GM12865 (cell line): ENCODE results near the gene EFCAB5.
"Not testable (repeated sequence)": the region's sequence is repeated elsewhere in the genome, so short reads cannot be mapped to it uniquely, and the experiment has no call there.

ENCODE experiments used
- DNase-seq: peaks from one replicate; pipeline ENCODE4 v3.0.0; 2010; ENCODE audit warnings: low read depth
- H3K4me3 ChIP-seq: 2 replicates; pipeline ENCODE4 v1.5.1; 2011; ENCODE audit warnings: mild to moderate bottlenecking, low read depth, low read length, control low read depth
- CTCF ChIP-seq: IDR thresholded peaks from 2 replicates; pipeline ENCODE4 v1.5.1; 2011; ENCODE audit warnings: low read length, control low read depth, low read depth, inconsistent platforms; ENCODE audit not compliant: insufficient read depth; ENCODE audit errors: missing control alignments

Gene EFCAB5

GRCh38 chr17:30116345-30116660, 174.9 kb downstream of the EFCAB5 start:
- TF ChIP-seq CTCF = no peak
- DNase-seq = no peak
- H3K4me3 ChIP-seq = peak overlapping the region; percentile 68

- H3K4me3 ChIP-seq = peak within 1 kb of the TSS; percentile 68
- DNase-seq = peak; percentile 96
- TF ChIP-seq CTCF = no peak
Measured at GRCh38 chr17:30116661-30117551, 175.5 kb downstream of the EFCAB5 start, which contains the start of gene NSRP1. NSRP1 (plus strand) TSS chr17:30116816; CDS start chr17:30116844, 28 bp downstream.

DNA sequence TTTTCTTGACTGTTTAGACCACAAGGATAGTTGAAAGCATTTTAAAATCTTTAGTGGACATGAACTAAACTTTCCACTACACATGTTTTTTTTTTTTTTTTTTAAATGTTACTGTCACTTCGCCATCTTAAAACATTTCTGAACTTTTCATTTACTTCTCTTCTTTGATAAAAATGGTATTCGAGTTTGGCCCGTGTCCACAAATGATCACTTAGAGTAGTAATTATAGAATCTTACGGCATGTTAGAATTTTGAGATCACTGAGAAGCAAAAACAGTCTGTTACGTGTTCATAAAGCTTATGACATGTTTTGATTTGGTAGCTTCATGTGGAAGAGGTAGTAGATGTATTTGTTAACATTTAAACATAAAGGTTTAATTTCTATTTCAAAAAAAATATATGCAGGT, 176.2 kb downstream of the EFCAB5 start:
- no peak for DNase-seq
- TF ChIP-seq CTCF = no peak
- H3K4me3 ChIP-seq = peak overlapping the region; percentile 68

DNA sequence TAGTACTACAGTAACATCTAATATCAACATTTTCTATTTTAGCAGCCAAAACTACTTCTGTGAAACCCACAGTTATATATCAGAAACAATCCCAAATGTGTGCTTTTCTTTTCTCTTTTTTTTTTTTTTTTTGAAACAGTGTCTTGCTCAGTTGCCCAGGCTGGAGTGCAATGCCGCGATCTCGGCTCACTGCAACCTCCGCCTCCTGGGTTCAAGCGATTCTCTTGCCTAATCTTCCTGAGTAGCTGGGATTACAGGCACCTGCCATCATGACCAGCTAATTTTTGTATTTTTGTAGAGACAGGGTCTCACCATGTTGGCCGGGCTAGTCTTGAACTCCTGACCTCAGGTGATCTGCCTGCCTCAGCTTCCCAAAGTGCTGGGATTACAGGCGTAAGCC, 177.2 kb downstream of the EFCAB5 start:
- peak overlapping the region; percentile 68 for H3K4me3 ChIP-seq
- DNase-seq = not testable (repeated sequence)

GRCh38 chr17:30124273-30124796, 182.9 kb downstream of the EFCAB5 start:
- DNase-seq = no peak
- no peak for TF ChIP-seq CTCF

DNA sequence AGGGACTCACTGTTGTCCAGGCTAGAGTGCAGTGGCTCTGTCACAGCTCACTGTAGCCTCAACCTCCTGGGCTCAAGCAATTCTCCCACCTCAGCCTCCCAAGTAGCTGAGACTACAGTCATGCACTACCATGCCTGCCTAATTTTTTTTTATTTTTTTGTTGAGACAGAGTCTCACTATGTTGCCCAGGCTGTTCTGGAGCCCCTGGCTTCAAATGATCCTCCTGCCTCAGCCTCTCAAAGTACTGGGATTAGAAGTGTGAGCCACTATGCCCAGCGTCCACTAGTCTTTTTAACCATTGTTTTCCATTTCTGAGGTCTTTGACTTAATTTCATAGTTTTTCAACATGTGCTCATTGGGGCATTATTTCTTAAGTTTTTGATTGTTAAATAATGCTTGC, 188.7 kb downstream of the EFCAB5 start:
- TF ChIP-seq CTCF = no peak
- DNase-seq = no peak

More at GRCh38 chr17:30124273-30124796, 182.9 kb downstream of the EFCAB5 start:
- no peak overlapping the region for H3K4me3 ChIP-seq

DNA sequence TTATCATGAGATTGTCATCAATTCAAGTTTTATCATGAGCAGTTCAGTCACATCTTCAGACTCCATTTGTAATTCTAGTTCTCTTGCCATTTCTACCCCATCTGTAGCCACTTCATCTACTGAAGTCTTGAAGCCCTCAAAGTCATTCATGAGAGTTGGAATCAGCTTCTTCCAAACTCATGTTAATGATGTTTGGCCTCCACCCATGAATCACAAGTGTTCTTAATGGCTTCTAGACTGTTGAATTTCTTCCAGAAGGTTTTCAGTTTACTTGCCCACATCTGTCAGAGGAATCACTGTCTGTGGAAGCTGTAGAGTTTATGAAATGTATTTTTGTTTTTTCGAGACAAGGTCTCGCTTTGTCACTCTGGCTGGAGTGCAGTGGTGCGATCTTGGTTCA, 191.2 kb downstream of the EFCAB5 start:
- no peak for DNase-seq
- TF ChIP-seq CTCF = no peak
- no peak overlapping the region for H3K4me3 ChIP-seq

More for the DNA sequence above, 188.7 kb downstream of the EFCAB5 start:
- no peak overlapping the region for H3K4me3 ChIP-seq
